Activated CD8-positive, alpha-beta memory T cell treated with anti-CD3 and anti-CD28 coated beads, Interleukin-2, amount 50 U/mL, for 24 hours (primary cell): ENCODE data around the gene NEUROG3.

Source experiments
- DNase-seq: peaks from one replicate; pipeline ENCODE4 v3.0.0-alpha.2; 2020; ENCODE audit errors: extremely low read depth

Gene NEUROG3, protein sequence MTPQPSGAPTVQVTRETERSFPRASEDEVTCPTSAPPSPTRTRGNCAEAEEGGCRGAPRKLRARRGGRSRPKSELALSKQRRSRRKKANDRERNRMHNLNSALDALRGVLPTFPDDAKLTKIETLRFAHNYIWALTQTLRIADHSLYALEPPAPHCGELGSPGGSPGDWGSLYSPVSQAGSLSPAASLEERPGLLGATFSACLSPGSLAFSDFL

DNA sequence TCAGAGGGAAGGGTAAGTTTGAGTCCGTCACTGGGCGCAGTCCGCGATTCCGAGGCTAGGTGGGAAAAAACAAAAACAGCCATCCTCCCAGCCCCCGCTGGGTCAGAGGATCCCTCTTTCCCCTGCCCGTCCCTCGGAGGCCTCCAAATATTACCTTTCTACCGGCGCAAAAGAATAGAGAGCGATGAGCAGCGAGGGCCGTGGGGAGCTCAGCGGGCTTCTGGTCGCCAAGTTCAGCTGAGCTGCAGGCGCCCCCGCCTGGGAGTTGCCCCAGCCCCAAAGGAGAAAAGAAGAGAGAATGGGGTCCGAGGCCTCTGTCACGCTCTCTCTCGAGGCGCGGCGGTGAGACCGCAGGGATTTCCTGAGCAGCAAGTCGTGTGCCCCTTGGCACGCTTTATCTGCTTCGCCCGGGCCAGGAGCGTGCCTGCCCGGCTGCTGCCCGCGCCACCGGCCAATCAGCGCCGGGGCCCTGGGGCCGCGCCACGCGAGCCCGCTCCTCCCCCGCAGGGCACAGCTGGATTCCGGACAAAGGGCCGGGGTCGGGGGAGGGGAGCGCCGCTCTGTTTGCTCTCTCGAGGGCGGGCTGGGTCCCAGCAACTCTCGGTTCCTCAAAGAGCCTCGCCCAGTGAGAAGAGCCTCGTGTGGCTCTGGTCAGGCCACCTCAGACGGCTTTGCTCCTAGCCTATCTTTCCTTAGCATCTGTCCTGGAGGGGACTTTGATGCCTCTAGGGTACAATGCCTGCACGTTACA is at the start of gene NEUROG3:
NEUROG3 (minus strand) TSS at position 367 of the 751 bp plus-strand sequence. CDS start 379 bp downstream, outside the sequence.
- DNase-seq = no peak

- DNase-seq = no peak
These were observed 47.4 kb upstream of the NEUROG3 start for GRCh38 chr10:69620625-69621024.

- no peak for DNase-seq
These were observed 46.4 kb upstream of the NEUROG3 start for GRCh38 chr10:69619626-69620025.

DNA sequence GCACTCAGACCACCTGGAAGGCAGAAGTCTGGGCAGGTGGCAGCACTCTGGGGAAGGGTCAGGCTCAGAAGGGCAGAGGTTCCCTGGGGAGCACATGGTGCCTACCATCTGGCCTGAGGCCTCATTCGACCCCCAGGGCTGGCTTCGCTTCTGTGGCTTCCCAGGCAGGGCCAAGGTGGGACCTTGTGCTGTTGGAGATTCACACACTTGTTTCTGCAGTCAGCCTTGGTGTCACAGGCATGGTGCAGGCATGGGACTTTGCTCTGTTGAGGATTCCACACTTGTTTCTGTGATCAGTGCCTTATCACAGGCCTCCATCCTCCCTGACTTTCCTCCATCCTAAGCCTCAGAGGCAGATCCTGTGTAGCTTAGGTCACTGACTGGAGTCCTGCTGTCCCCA is 45.5 kb upstream of the NEUROG3 start:
- no peak for DNase-seq

DNA sequence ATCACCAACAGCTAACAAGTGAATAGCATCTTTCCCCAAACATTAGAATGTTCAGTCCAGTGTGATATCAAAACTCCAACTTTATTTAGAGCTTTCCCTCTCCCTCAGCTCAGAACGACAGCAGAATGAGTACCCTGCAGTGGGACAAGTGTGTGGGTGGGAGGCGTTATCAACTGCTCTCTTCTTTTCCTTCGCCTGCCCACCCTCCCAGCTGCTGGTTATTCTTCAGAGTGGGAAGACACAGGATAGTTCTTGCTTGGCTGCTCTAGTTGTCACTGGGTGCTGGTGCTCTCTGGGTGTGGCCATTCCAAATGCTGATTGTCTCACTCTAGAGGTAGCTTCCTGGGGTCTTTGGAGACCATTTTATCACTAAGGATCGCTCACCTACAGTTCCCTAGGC is 43.1 kb upstream of the NEUROG3 start:
- DNase-seq = no peak

- DNase-seq = no peak
These were observed 40.9 kb upstream of the NEUROG3 start for GRCh38 chr10:69614130-69614529.

DNA sequence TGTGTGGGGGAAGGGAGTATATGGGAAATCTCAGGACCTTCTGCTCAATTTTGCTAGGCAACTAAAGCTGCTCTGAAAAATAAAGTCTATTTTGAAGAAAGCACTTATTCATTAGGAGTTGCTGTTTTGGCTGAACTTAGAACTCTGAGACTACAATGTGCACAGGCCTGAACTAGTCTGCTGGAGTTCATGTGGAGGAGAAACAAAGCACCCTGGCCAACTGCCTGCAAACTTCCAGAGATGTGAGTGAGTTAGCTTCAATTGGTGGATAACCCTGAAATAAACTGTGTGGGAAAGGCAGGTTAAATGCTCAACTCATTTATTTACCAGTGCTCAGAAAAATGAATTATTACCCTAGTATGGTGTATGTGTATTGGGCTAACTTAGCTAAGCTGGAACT is 39.5 kb upstream of the NEUROG3 start:
- no peak for DNase-seq

DNA sequence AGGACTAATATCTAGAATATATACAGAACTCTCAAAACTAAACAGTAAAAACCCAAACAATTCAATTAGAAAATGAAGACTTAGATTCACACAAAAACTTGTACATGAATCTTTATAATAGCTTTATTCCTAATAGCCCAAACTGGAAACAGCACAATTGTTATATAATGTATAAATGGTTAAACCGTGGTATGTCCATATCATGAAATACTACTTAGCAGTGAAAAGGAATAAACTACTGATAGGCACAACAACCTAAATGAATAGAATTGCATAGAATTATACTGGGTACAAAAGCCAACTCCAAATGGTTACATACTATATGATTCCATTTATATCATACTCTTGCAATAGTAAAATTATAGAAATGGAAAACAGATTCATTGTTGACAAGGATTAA is 35.9 kb upstream of the NEUROG3 start:
- no peak for DNase-seq

GRCh38 chr10:69600761-69601330 is 27.6 kb upstream of the NEUROG3 start:
- DNase-seq = no peak

- no peak for DNase-seq
These were observed 15.1 kb upstream of the NEUROG3 start for GRCh38 chr10:69588358-69588757.

GRCh38 chr10:69584624-69585023 is 11.4 kb upstream of the NEUROG3 start:
- DNase-seq = no peak

DNA sequence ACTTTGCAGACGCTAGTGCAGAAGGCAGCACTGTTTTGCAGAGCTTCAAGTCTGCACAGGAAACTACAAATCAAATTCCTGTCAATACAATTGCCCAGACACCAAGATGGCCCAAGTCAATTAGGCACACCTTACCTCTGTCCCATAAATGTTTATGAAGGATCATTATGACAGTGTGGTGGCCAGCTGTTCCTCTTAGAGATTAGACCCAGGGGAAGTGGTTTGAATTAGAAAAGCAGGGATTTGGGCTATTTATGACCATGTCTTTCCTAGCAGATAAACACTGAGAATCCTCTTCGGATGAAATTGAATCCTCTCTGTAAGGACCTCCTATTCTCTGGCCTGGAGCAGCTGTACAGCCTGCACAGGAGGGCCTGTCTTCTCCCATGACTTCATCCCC is 9.9 kb upstream of the NEUROG3 start:
- DNase-seq = no peak

GRCh38 chr10:69580435-69580834 is 7.2 kb upstream of the NEUROG3 start:
- DNase-seq = no peak

- no peak for DNase-seq
These were observed 6.3 kb upstream of the NEUROG3 start for GRCh38 chr10:69579464-69580060.

DNA sequence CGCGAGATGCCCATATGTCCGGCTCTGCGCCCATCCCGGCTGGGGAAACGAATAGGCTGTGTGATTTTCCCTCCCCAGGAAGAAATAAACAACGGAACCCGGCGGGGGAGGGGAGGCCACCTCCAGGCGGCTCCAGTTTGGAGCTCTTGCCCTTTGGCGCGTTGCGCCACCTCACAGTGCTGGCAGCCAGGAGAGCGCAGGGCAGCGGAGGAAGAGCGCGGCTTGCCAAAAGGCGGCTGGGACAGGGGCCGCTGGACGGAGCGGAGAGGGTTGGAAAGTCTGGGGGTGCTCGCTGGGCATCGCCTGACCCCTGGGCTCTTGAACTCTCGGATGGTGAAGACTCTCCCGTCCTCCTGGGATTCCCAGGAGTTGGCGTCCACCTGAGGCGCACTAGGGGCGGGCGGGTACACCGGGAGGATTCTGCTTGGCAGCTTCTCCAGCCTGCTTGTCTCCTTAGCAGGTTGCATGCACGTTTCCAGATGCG is 5.3 kb upstream of the NEUROG3 start:
- DNase-seq = no peak

DNA sequence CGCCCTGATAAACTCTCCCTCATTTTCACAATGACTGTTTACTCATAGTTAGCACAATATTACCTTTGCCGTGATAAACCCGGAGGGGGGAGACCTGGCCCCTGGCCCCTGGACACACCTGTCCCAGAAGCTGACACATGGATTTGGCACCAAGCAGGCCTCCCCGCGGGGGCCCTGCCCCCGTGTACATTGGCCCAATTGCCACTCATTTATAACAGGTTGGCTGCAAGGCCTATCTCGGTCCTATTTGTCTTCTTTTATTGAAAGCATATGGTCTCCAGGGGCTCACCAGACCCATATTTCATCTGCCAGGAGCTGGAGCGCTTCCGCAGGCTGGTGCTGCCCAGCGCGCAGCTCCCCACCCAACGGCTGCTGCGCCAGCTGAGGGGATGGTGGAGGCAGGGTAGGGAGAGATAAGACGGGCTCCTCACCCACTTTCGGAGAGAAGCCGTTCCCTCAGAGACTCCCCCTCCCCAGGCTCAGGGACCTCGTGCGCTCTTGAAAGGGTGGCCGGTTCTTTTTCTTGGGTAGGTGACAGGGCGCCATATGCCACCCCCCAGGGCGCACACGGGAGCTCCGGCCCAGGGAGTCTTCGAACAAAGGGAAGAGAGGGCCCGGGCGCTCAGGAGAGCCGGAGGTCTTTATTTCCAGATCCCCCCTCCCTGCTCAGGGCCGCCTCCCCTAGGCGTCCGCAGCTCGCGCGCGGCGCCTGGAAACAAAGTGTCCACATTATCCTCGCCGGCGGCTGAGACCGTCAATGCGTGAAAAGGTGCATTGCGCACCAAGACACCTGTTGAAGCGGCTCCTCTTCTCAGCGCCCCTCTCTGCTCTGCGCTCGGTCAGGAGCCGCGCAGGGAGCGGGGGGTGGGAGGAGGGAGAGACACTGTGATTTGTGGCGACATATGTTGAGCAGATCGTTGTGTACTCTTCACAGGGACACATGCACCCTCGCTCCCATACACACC is 4.3 kb upstream of the NEUROG3 start:
- no peak for DNase-seq

- no peak for DNase-seq
These were observed 3.3 kb upstream of the NEUROG3 start for GRCh38 chr10:69576334-69577011.

GRCh38 chr10:69575164-69575722 is 2.0 kb upstream of the NEUROG3 start:
- no peak for DNase-seq

- DNase-seq = no peak
These were observed 1.4 kb upstream of the NEUROG3 start for GRCh38 chr10:69574571-69574978.
